Right lobe of liver (tissue), 6 donors: ENCODE results near the gene MGAT3. TPM values are rescaled to one million over a fixed set of nuclear protein-coding genes. Genes with fewer than 3 reads are reported as not detected.
A peak's percentile ranks its signal among the peaks of the same experiment; 100 is the strongest.

Experiments
- ATAC-seq, 4 donors: fragments of 200-7000 bp; cut with Tn5 transposase; one replicate each; pipeline ENCODE4 v1.9.1; 2020; ENCODE audit warnings: mild to moderate bottlenecking in 4 of 4, moderate library complexity in 4 of 4
- DNase-seq, 3 donors: peaks; one replicate each; pipeline ENCODE4 v3.0.0-alpha.2; 2020
- H3K27ac ChIP-seq, 3 donors: fragments of 200-600 bp; one replicate each; pipeline ENCODE4 v1.8.0; 2022
- H3K27me3 ChIP-seq, 2 donors: fragments of 200-600 bp; one replicate each; pipeline ENCODE4 v1.8.0; 2022
- H3K36me3 ChIP-seq, 4 donors: fragments of 200-600 bp; sonication (generic) in 1 of 4; one replicate each; pipeline versions ENCODE4 v1.5.1 to v1.8.0; 2017 to 2022; ENCODE audit warnings: control low read depth in 1 of 4
- H3K4me1 ChIP-seq, 4 donors: fragments of 200-600 bp; sonication (generic) in 1 of 4; one replicate each; pipeline versions ENCODE4 v1.5.1 to v1.8.0; 2017 to 2022; ENCODE audit warnings: control low read depth in 1 of 4
- H3K4me3 ChIP-seq, 3 donors: fragments of 200-600 bp; one replicate each; pipeline ENCODE4 v1.8.0; 2022
- H3K9me3 ChIP-seq, 4 donors: fragments of 200-600 bp; sonication (generic) in 1 of 4; one replicate each; pipeline versions ENCODE4 v1.5.1 to v1.8.0; 2017 to 2022; ENCODE audit warnings: control low read depth in 1 of 4
- POLR2A ChIP-seq: fragments of 450-650 bp; IDR thresholded peaks from one replicate; pipeline ENCODE4 v1.6.1; 2017; ENCODE audit warnings: antibody characterized with exemption, mild to moderate bottlenecking
- WGBS: methylation state at CpG from one replicate; pipeline ENCODE4 v1.1.6; 2018; ENCODE audit warnings: low coverage, low lambda C conversion rate; ENCODE audit not compliant: insufficient coverage; ENCODE audit errors: missing lambda C conversion rate; 5-methylcytosine and 5-hydroxymethylcytosine counted together
- intact Hi-C, 2 donors: fragments of 100-400 bp; cut with DNase I; formaldehyde crosslinking; loops; one replicate each; pipeline versions ENCODE4 v1.11.2 to v1.14.1; 2022
- total RNA-seq, 6 experiments: library from RNA; depleted of rRNA in 2 of 6; stranded (reverse); fragments of >200 nt in 2 of 6; fragmentation: NEBNext Ultra II Directional in 3 of 6; extraction: Animal tissue kit (Norgen Biotek cat#: 25700) in 3 of 6; gene quantifications; one replicate each; pipeline versions ENCODE4 v1.1.0 to v1.2.4, GENCODE V29; 2016 to 2023
- TF ChIP-seq, protein P1 (sequence below), 4 donors: fragments of 200-600 bp in 3 of 4; fragments of 450-650 bp in 1 of 4; IDR thresholded peaks; one replicate each; pipeline versions ENCODE4 v1.5.1 to v1.8.0; 2016 to 2022; ENCODE audit warnings: antibody characterized with exemption in 4 of 4, mild to moderate bottlenecking in 2 of 4
- donor health status: DM: no; HTN: yes; CAD: no.
- donor health status: DM: no; HTN: no; CAD: no.
- donor health status: DM: no; HTN: no; CAD: no.
- donor health status: DM: no; HTN: yes; CAD: no.
- donor health status: DM: no; HTN: yes; CAD: no.

The MGAT3 gene
- total RNA-seq, 6 experiments from 2014 or later = 0.05 to 0.38 (median 0.07) TPM; not detected in 1

- no peak for TF ChIP-seq POLR2A
- TF ChIP-seq, protein P1, sequence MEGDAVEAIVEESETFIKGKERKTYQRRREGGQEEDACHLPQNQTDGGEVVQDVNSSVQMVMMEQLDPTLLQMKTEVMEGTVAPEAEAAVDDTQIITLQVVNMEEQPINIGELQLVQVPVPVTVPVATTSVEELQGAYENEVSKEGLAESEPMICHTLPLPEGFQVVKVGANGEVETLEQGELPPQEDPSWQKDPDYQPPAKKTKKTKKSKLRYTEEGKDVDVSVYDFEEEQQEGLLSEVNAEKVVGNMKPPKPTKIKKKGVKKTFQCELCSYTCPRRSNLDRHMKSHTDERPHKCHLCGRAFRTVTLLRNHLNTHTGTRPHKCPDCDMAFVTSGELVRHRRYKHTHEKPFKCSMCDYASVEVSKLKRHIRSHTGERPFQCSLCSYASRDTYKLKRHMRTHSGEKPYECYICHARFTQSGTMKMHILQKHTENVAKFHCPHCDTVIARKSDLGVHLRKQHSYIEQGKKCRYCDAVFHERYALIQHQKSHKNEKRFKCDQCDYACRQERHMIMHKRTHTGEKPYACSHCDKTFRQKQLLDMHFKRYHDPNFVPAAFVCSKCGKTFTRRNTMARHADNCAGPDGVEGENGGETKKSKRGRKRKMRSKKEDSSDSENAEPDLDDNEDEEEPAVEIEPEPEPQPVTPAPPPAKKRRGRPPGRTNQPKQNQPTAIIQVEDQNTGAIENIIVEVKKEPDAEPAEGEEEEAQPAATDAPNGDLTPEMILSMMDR (IDR thresholded peaks at IDR 0.05) = no peak
- DNase-seq (no peak), ATAC-seq (no peak)
- Histone ChIP-seq H3K4me3 (no peak overlapping the region), H3K4me1 (no peaks in the 10 kb centered on the region), H3K27ac (no peak overlapping the region), H3K27me3 (no peaks in the 10 kb centered on the region), H3K9me3 (no peaks in the 10 kb centered on the region), H3K36me3 (no peaks in the 10 kb centered on the region)
- intact Hi-C loops = no loop called here
- 66% methylated on average over 4 of the region's 19 CpGs for WGBS
Measured at GRCh38 chr22:39448205-39449054, 8.4 kb upstream of the MGAT3 start.

GRCh38 chr22:39449708-39450107 lies 7.1 kb upstream of the MGAT3 start:
- H3K4me1 ChIP-seq = no peaks in the 10 kb centered on the region
- no peaks in the 10 kb centered on the region for H3K9me3 ChIP-seq
- DNase-seq (no peak), ATAC-seq (no peak)
- intact Hi-C loops = no loop called here
- no peaks in the 10 kb centered on the region for H3K27me3 ChIP-seq
- no peak for TF ChIP-seq POLR2A
- TF ChIP-seq, protein P1 (IDR thresholded peaks at IDR 0.05) = no peak
- WGBS = 100% methylated on average over 2 of the region's 6 CpGs
- H3K27ac ChIP-seq = no peak overlapping the region
- no peaks in the 10 kb centered on the region for H3K36me3 ChIP-seq
- H3K4me3 ChIP-seq = no peak overlapping the region

DNA sequence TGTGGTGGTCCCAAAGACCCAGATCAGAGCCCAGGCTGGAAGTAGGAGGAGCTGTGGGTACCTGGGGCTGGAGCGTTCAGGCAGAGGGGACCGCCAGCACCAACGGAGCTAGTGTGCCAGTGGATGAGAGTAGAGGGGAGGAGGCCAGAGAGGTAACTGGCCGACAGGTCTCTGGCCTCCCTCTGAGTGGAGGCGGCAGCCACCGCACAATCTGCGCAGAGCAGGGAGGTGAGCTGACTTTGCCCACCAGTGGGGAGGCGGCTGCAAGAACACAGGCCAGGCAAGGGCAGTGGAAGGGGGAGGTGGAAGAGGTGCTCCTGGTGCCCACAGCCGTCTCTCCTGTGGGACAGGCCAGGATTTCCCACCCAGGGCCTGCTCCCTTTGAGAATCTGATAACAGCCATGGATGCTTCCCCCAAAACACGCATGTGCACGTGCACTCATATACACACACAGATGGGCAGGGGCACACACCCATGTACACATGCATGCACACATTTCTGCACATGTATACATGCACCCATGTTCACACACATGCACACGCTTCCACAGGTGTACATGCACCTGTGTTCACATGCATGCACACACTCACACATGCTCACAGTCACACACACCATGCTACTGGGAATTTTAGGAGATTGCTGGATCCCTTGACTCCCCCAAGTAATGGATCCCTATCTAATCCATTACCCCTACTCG lies 6.4 kb upstream of the MGAT3 start:
- H3K9me3 ChIP-seq = no peaks in the 10 kb centered on the region
- intact Hi-C loops = no loop called here
- 83% methylated on average over 6 of the region's 13 CpGs for WGBS
- H3K27ac ChIP-seq = no peak overlapping the region
- TF ChIP-seq, protein P1 (IDR thresholded peaks at IDR 0.05) = no peak
- TF ChIP-seq POLR2A = no peak
- no peaks in the 10 kb centered on the region for H3K27me3 ChIP-seq
- no peaks in the 10 kb centered on the region for H3K36me3 ChIP-seq
- DNase-seq (no peak), ATAC-seq (no peak)
- H3K4me1 ChIP-seq = no peaks in the 10 kb centered on the region
- H3K4me3 ChIP-seq = no peak overlapping the region

DNA sequence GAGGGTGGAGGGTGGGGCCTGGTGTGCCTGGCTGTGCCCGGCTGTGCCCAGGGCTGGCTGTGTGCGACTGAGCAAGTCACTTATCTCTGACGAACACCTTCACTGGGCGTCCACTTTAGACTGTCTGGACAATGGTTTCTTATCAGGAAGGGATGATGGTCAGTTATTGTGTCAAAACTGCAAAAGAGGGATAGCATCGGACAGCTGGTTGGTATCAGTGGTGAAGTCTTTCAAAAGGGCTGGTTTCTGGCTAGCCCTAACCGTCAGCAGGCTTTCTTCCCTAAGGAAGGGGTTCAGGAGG lies 4.1 kb upstream of the MGAT3 start:
- ATAC-seq (peak in 2 of 4 donors; percentile 16 to 41), DNase-seq (no peak)
- intact Hi-C loops = no loop called here
- no peaks in the 10 kb centered on the region for H3K36me3 ChIP-seq
- H3K9me3 ChIP-seq = no peaks in the 10 kb centered on the region
- TF ChIP-seq, protein P1 (IDR thresholded peaks at IDR 0.05) = no peak
- no peak for TF ChIP-seq POLR2A
- no peak overlapping the region for H3K4me3 ChIP-seq
- no peaks in the 10 kb centered on the region for H3K27me3 ChIP-seq
- H3K4me1 ChIP-seq = no peaks in the 10 kb centered on the region
- H3K27ac ChIP-seq = no peak overlapping the region
- WGBS = 68% methylated on average over 5 of the region's 6 CpGs
